ENCODE measurements around the gene TM4SF18. TPM values are rescaled to one million over a fixed set of nuclear protein-coding genes. Genes with fewer than 3 reads are reported as not detected.

The TM4SF18 gene
- total and polyA plus RNA-seq, 2 experiments from 2014 or later = 1.6 to 2.0 TPM

DNA sequence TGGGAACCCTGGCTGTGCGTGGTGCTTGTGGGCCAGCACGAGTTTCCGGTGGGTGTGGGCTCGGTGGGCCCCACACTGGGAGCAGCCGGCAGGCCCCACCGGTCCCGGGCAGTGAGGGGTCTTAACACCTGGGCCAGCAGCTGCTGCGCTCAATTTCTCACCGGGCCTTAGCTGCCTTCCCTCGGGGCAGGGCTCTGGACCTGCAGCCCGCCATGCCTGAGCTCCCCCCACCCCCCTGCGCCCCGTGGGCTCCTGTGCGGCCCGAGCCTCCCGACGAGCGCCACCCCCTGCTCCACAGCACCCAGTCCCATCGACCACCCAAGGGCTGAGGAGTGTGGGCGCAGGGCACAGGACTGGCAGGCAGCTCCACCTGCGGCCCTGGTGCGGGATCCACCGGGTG lies 49.4 kb downstream of the TM4SF18 start (continued):
- TF ChIP-seq, protein P1, sequence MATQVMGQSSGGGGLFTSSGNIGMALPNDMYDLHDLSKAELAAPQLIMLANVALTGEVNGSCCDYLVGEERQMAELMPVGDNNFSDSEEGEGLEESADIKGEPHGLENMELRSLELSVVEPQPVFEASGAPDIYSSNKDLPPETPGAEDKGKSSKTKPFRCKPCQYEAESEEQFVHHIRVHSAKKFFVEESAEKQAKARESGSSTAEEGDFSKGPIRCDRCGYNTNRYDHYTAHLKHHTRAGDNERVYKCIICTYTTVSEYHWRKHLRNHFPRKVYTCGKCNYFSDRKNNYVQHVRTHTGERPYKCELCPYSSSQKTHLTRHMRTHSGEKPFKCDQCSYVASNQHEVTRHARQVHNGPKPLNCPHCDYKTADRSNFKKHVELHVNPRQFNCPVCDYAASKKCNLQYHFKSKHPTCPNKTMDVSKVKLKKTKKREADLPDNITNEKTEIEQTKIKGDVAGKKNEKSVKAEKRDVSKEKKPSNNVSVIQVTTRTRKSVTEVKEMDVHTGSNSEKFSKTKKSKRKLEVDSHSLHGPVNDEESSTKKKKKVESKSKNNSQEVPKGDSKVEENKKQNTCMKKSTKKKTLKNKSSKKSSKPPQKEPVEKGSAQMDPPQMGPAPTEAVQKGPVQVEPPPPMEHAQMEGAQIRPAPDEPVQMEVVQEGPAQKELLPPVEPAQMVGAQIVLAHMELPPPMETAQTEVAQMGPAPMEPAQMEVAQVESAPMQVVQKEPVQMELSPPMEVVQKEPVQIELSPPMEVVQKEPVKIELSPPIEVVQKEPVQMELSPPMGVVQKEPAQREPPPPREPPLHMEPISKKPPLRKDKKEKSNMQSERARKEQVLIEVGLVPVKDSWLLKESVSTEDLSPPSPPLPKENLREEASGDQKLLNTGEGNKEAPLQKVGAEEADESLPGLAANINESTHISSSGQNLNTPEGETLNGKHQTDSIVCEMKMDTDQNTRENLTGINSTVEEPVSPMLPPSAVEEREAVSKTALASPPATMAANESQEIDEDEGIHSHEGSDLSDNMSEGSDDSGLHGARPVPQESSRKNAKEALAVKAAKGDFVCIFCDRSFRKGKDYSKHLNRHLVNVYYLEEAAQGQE (IDR thresholded peaks at IDR 0.05; ENCODE audit: unreplicated experiment) = no peak
- TF ChIP-seq ETS1 (IDR thresholded peaks at IDR 0.05) (no peak), POLR2AphosphoS5 (IDR thresholded peaks at IDR 0.05; ENCODE audit: low read depth) (no peak), NANOG (IDR thresholded peaks at IDR 0.05; ENCODE audit: borderline replicate concordance) (no peak)

- Histone ChIP-seq H4K20me1 (replicated peaks; ENCODE audit: insufficient read depth) (no peaks in the 10 kb centered on the region), H3K9me2 (ENCODE audit: insufficient read depth) (no peaks in the 10 kb centered on the region), H3K79me2 (replicated peaks; ENCODE audit: insufficient read depth) (no peaks in the 10 kb centered on the region), H3K4me3 (no peak overlapping the region), H2AFZ (0 out of 2 replicates have a peak overlapping the region, but pooled peaks have one; percentile 3), H3K27me3 (ENCODE audit: insufficient read depth) (no peaks in the 10 kb centered on the region), H3F3A (replicated peaks; ENCODE audit: low read depth) (no peaks in the 10 kb centered on the region), H3K36me3 (ENCODE audit: insufficient read depth) (no peaks in the 10 kb centered on the region; the same call in 1 of the 2 replicates), H3K4me1 (ENCODE audit: insufficient read depth) (no peaks in the 10 kb centered on the region), H3K27ac (ENCODE audit: low read depth) (no peak overlapping the region), H3K4me2 (no peak overlapping the region)
- no peak overlapping the region for H3K4me3 Mint-ChIP-seq
- DNase-seq (ENCODE audit: low spot score) (no peak), ATAC-seq (no peak)
- H3K36me3 Mint-ChIP-seq (ENCODE audit: low read depth) = peaks cover 3% of the 10 kb centered on the region; the same call in 1 of the 3 replicates
- no peaks in the 10 kb centered on the region for H3K27me3 Mint-ChIP-seq (ENCODE audit: insufficient read depth, low read depth, poor library complexity)
- TF ChIP-seq, protein P1 (IDR thresholded peaks at IDR 0.05; ENCODE audit: unreplicated experiment) = no peak
- H3K4me1 Mint-ChIP-seq = no peaks in the 10 kb centered on the region; the same call in 2 of the 3 replicates
- no peak overlapping the region for H3K27ac Mint-ChIP-seq
- peaks cover 8% of the 10 kb centered on the region; the same call in 2 of the 3 replicates for H3K9me3 Mint-ChIP-seq
Observed at GRCh38 chr3:149283401-149283800, 50.0 kb downstream of the TM4SF18 start.
